ENCODE results near the gene CDPF1. TPM values are rescaled to one million over a fixed set of nuclear protein-coding genes. Genes with fewer than 3 reads are reported as not detected.

Gene CDPF1
- total RNA-seq, 1 donor from 2014 or later: 5.7 TPM

- H3K27ac ChIP-seq (ENCODE audit: low read depth, low read length): no peak overlapping the region
- FAIRE-seq: no peak
- H3K79me2 ChIP-seq (ENCODE audit: insufficient read depth, low read length): peaks cover 4% of the 10 kb centered on the region
- peak overlapping the region; percentile 97 for H3K4me2 ChIP-seq (ENCODE audit: low read length)
- peak overlapping the region; percentile 96 for H2AFZ ChIP-seq (ENCODE audit: low read depth, low read length)
- Mint-ChIP-seq H3K36me3 (ENCODE audit: low read depth, unreplicated experiment) (peaks cover 10% of the 10 kb centered on the region), H3K4me3 (ENCODE audit: unreplicated experiment) (peak overlapping the region; percentile 81), H3K27ac (ENCODE audit: unreplicated experiment) (peak overlapping the region; percentile 75), H3K4me1 (ENCODE audit: low read depth, unreplicated experiment) (no peaks in the 10 kb centered on the region), H3K9me3 (ENCODE audit: unreplicated experiment) (no peaks in the 10 kb centered on the region), H3K27me3 (ENCODE audit: low read depth, unreplicated experiment) (peaks cover under 1% of the 10 kb centered on the region)
- peak overlapping the region; percentile 77 for H3K4me3 ChIP-seq (ENCODE audit: insufficient read depth, low read depth, low read length)
- H3K9ac ChIP-seq (ENCODE audit: low read length): peak overlapping the region; percentile 90
- H4K20me1 ChIP-seq (ENCODE audit: insufficient read depth, low read length): peaks cover 3% of the 10 kb centered on the region
- no peaks in the 10 kb centered on the region for H3K27me3 ChIP-seq (ENCODE audit: insufficient read depth, low read length)
- no peak for DNase-seq (ENCODE audit: low read depth)
- H3K36me3 ChIP-seq (ENCODE audit: insufficient read depth, low read length): no peaks in the 10 kb centered on the region
- peaks cover 9% of the 10 kb centered on the region for H3K4me1 ChIP-seq (ENCODE audit: insufficient read depth, low read length)
- TF ChIP-seq CTCF (IDR thresholded peaks at IDR 0.05; ENCODE audit: insufficient read depth, low read depth, low read length): no peak
- TF ChIP-seq EZH2 (IDR thresholded peaks at IDR 0.05; ENCODE audit: insufficient read depth, low read length): no peak
- H3K9me3 ChIP-seq (ENCODE audit: insufficient read depth, low read depth, low read length): no peaks in the 10 kb centered on the region
These were observed 1.2 kb upstream of the CDPF1 start for GRCh38 chr22:46251266-46251665.

GRCh38 chr22:46250783-46251125 lies 661 bp upstream of the CDPF1 start:
- Mint-ChIP-seq H3K9me3 (ENCODE audit: unreplicated experiment) (no peaks in the 10 kb centered on the region), H3K36me3 (ENCODE audit: low read depth, unreplicated experiment) (peaks cover 7% of the 10 kb centered on the region), H3K4me3 (ENCODE audit: unreplicated experiment) (peak overlapping the region; percentile 81), H3K4me1 (ENCODE audit: low read depth, unreplicated experiment) (no peaks in the 10 kb centered on the region), H3K27me3 (ENCODE audit: low read depth, unreplicated experiment) (no peaks in the 10 kb centered on the region), H3K27ac (ENCODE audit: unreplicated experiment) (peak overlapping the region; percentile 75)
- peak overlapping the region; percentile 97 for H3K4me2 ChIP-seq (ENCODE audit: low read length)
- H3K9ac ChIP-seq (ENCODE audit: low read length): peak overlapping the region; percentile 90
- no peaks in the 10 kb centered on the region for H3K9me3 ChIP-seq (ENCODE audit: insufficient read depth, low read depth, low read length)
- no peaks in the 10 kb centered on the region for H3K27me3 ChIP-seq (ENCODE audit: insufficient read depth, low read length)
- H3K4me1 ChIP-seq (ENCODE audit: insufficient read depth, low read length): peaks cover 9% of the 10 kb centered on the region
- peaks cover 4% of the 10 kb centered on the region for H3K79me2 ChIP-seq (ENCODE audit: insufficient read depth, low read length)
- H4K20me1 ChIP-seq (ENCODE audit: insufficient read depth, low read length): peaks cover 6% of the 10 kb centered on the region
- H2AFZ ChIP-seq (ENCODE audit: low read depth, low read length): peak overlapping the region; percentile 96
- peak overlapping the region; percentile 77 for H3K4me3 ChIP-seq (ENCODE audit: insufficient read depth, low read depth, low read length)
- TF ChIP-seq CTCF (IDR thresholded peaks at IDR 0.05; ENCODE audit: insufficient read depth, low read depth, low read length) (no peak), EZH2 (IDR thresholded peaks at IDR 0.05; ENCODE audit: insufficient read depth, low read length) (no peak)
- DNase-seq (ENCODE audit: low read depth): no peak
- no peaks in the 10 kb centered on the region for H3K36me3 ChIP-seq (ENCODE audit: insufficient read depth, low read length)
- FAIRE-seq: no peak
- no peak overlapping the region for H3K27ac ChIP-seq (ENCODE audit: low read depth, low read length)

- no peak overlapping the region for H2AFZ ChIP-seq (ENCODE audit: low read depth, low read length)
- H3K9ac ChIP-seq (ENCODE audit: low read length): no peak overlapping the region
- H3K36me3 Mint-ChIP-seq (ENCODE audit: low read depth, unreplicated experiment): peaks cover 2% of the 10 kb centered on the region
- no peaks in the 10 kb centered on the region for H3K4me1 Mint-ChIP-seq (ENCODE audit: low read depth, unreplicated experiment)
- H3K9me3 ChIP-seq (ENCODE audit: insufficient read depth, low read depth, low read length): no peaks in the 10 kb centered on the region
- H3K4me1 ChIP-seq (ENCODE audit: insufficient read depth, low read length): peaks cover 9% of the 10 kb centered on the region
- DNase-seq (ENCODE audit: low read depth) (no peak), FAIRE-seq (no peak)
- H3K4me3 Mint-ChIP-seq (ENCODE audit: unreplicated experiment): no peak overlapping the region
- H3K79me2 ChIP-seq (ENCODE audit: insufficient read depth, low read length): peaks cover 4% of the 10 kb centered on the region
- peaks cover 7% of the 10 kb centered on the region for H3K36me3 ChIP-seq (ENCODE audit: insufficient read depth, low read length)
- no peak overlapping the region for H3K4me3 ChIP-seq (ENCODE audit: insufficient read depth, low read depth, low read length)
- no peaks in the 10 kb centered on the region for H3K27me3 Mint-ChIP-seq (ENCODE audit: low read depth, unreplicated experiment)
- no peak overlapping the region for H3K4me2 ChIP-seq (ENCODE audit: low read length)
- H4K20me1 ChIP-seq (ENCODE audit: insufficient read depth, low read length): peaks cover 6% of the 10 kb centered on the region
- TF ChIP-seq EZH2 (IDR thresholded peaks at IDR 0.05; ENCODE audit: insufficient read depth, low read length) (no peak), CTCF (IDR thresholded peaks at IDR 0.05; ENCODE audit: insufficient read depth, low read depth, low read length) (no peak)
- H3K27me3 ChIP-seq (ENCODE audit: insufficient read depth, low read length): no peaks in the 10 kb centered on the region
- H3K27ac ChIP-seq (ENCODE audit: low read depth, low read length): no peak overlapping the region
- H3K27ac Mint-ChIP-seq (ENCODE audit: unreplicated experiment): no peak overlapping the region
- no peaks in the 10 kb centered on the region for H3K9me3 Mint-ChIP-seq (ENCODE audit: unreplicated experiment)
These were observed 2.6 kb downstream of the CDPF1 start for GRCh38 chr22:46247443-46247975.
